Muscle layer of colon (tissue), 2 donors: ENCODE data around the gene NECAB2.

Experiments used
- H3K27ac ChIP-seq: one replicate; pipeline ENCODE4 v1.7.0; 2013; ENCODE audit warnings: low read depth, mild to moderate bottlenecking, low read length, moderate library complexity
- H3K27me3 ChIP-seq, 2 donors: one replicate each; pipeline ENCODE4 v1.7.0; 2013; ENCODE audit warnings: low read length in 2 of 2, mild to moderate bottlenecking in 2 of 2; ENCODE audit not compliant: insufficient read depth in 2 of 2, control insufficient read depth in 1 of 2
- H3K36me3 ChIP-seq: one replicate; pipeline ENCODE4 v1.7.0; 2013; ENCODE audit warnings: mild to moderate bottlenecking, low read length; ENCODE audit not compliant: insufficient read depth
- H3K4me1 ChIP-seq: one replicate; pipeline ENCODE4 v1.7.0; 2013; ENCODE audit warnings: mild to moderate bottlenecking, low read length; ENCODE audit not compliant: insufficient read depth
- H3K4me3 ChIP-seq, 2 donors: one replicate each; pipeline ENCODE4 v1.7.0; 2013; ENCODE audit warnings: low read length in 2 of 2, low read depth in 1 of 2, mild to moderate bottlenecking in 1 of 2, moderate library complexity in 1 of 2
- H3K9ac ChIP-seq: one replicate; pipeline ENCODE4 v1.7.0; 2013; ENCODE audit warnings: low read length
- H3K9me3 ChIP-seq: one replicate; pipeline ENCODE4 v1.7.0; 2013; ENCODE audit warnings: mild to moderate bottlenecking, low read length
- donor health status: abdominal sarcoma.
- donor health status: Adenocarcinoma of cecum.

Gene NECAB2

DNA sequence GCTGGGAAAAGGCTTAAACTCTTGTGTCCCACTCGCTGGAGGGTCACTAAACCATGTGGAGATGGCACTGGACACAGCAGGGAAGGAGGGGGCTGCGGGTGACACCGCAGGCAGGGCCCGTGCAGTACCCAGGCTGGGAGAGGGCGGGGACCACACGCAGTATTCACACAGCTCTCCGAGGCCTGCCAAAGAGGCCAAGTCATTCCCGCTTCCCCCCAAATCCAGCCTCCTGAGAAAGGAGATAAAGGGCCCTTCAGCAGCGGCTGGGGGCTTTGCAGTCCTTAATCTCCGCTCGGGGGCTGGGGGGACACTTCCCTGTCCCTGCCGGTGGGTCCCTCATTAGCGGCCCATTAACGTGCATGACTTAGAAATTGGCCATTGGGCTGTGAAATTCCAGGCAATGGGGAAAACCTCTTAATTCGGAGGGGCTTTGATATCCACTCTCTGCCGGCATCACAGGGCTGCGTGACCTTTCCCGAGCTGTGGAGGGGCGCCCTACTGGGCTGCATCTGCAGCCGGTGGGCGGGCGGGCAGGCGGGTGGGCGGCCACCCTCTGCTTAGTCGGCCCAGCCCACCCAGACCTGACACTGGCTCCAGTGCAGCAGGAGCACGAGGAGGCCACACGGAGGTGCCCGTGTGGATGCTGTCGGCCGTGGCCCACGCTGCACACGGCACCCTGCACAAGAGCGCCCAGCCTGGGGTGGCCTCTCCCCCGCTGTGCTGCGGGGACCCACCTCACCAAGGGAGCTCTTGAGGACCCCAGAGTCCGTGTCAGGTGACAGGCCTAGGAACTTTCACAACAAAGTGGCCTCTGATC, 77.2 kb downstream of the NECAB2 start:
- peaks cover 0 to 5% of the 10 kb centered on the region in 2 donors for H3K27me3 ChIP-seq
- no peak overlapping the region for H3K27ac ChIP-seq
- no peak overlapping the region for H3K4me3 ChIP-seq
- no peaks in the 10 kb centered on the region for H3K9me3 ChIP-seq
- no peak overlapping the region for H3K9ac ChIP-seq
- no peaks in the 10 kb centered on the region for H3K4me1 ChIP-seq
- H3K36me3 ChIP-seq, result peaks cover 22% of the 10 kb centered on the region

DNA sequence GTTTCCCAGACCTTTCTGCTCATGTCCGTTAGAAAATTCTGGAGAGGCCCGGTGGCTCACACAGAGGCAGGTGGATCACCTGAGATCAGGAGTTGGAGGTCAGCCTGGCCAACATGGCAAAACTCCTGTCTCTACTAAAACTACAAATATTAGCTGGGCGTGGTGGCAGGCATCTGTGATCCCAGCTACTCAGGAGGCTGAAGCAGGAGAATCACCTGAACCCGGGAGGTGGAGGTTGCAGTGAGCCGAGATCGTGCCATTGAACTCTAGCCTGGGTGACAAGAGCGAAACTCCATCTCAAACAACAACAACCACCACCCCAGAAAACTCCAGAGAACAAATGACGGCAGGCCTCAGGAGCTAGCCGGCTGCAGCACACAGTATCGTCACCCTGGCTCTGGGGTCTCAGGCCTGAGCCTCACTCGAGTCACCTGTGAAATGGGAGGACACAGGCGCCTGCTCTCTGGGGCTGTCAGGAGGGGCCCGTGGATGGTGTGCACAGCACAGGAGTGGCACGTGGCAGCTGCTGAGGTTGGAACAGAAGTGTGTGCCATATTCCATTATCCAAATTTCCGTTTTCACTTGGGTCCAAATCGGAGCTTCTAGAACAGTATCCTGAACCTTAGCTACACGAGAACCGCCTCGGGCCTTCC, 77.9 kb downstream of the NECAB2 start:
- Histone ChIP-seq H3K27ac (no peak overlapping the region), H3K4me3 (no peak overlapping the region), H3K9me3 (no peaks in the 10 kb centered on the region), H3K36me3 (peaks cover 26% of the 10 kb centered on the region), H3K27me3 (peaks cover 0 to 5% of the 10 kb centered on the region in 2 donors), H3K4me1 (no peaks in the 10 kb centered on the region), H3K9ac (no peak overlapping the region)

DNA sequence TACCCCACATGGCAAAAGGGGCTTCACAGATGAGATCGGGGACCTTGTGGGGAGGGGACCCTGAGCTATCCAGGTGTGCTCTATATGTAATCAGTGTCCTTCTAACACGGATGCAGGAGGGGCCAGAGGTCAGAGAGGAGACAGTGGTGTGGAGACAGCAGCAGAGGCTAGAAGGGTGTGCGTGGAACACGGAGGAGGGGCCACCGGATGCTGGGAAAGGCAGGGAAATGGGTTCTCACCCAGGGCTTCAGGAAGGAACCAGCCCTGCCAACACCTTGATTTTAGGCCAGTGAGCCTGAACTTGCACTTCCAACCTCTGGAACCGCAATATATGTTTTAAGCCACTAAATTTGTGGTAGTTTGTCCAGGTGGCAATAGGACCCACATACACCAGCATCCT, 79.2 kb downstream of the NECAB2 start:
- Histone ChIP-seq H3K27ac (no peak overlapping the region), H3K4me1 (no peaks in the 10 kb centered on the region), H3K4me3 (no peak overlapping the region), H3K9ac (no peak overlapping the region), H3K27me3 (peaks cover 0 to 5% of the 10 kb centered on the region in 2 donors), H3K9me3 (no peaks in the 10 kb centered on the region), H3K36me3 (peaks cover 28% of the 10 kb centered on the region)

DNA sequence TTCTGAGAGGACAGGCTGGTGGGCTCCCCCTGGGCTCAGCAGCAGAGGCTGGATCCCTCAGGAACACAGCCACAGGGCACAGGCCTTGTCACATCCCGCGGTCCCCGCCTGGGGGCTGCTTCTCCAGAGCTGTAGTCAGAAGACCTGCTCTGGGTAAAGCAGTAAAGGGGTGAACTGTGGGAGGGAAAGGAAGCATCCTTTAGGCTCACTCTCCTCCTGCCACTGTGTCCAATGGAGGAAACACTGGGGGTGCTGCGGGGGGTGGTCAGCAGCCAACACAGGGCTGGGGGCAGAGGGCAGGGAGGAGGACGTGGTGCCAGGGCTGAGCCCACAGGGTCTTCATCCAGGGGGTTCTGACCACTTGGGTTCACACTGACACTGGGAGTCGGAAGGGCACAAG, 79.6 kb downstream of the NECAB2 start:
- Histone ChIP-seq H3K9me3 (no peaks in the 10 kb centered on the region), H3K27ac (no peak overlapping the region), H3K4me1 (no peaks in the 10 kb centered on the region), H3K4me3 (no peak overlapping the region), H3K9ac (no peak overlapping the region), H3K36me3 (peaks cover 33% of the 10 kb centered on the region), H3K27me3 (peaks cover 0 to 5% of the 10 kb centered on the region in 2 donors)

DNA sequence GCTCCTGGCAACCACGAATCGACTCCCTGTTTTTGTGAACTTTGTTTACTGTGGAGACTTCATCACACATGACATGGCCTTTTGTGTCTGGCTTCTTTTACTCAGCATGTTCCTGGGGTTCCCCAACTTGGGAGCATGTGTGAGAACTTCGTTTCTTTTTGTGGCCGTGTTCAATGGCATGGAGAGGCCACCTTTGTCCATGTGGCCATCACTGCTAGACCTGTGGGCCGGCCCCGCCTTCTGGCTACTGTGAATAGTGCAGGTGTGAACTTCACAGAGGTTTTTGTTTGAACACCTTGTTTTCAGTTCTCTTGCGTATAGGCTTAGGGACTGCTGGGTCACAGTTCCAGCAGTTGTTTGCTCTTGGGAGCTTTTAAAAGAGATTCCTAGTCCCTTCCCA, 80.2 kb downstream of the NECAB2 start:
- H3K36me3 ChIP-seq, result peaks cover 39% of the 10 kb centered on the region

DNA sequence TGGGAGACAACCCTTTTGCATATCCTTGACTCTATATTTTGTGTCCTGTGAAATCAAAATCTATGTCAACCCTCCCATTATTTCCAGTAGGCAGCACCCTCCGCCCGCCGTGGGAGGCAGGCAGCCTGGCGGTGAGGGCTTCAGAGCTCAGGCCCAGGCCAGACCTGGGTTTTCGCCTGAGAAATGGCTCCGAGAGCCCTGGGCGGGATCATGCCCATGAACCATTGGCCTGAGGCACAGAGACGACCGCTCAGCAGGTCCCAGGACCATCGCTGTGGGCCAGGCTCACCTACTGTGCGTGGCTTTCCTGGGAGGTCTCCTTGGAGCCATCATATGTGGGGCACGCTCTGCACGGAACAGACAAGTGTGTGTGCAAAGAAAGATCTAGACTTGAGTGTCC, 80.8 kb downstream of the NECAB2 start:
- Histone ChIP-seq H3K4me3 (no peak overlapping the region), H3K9ac (no peak overlapping the region), H3K36me3 (peaks cover 45% of the 10 kb centered on the region), H3K27me3 (no peaks in the 10 kb centered on the region), H3K9me3 (no peaks in the 10 kb centered on the region), H3K4me1 (no peaks in the 10 kb centered on the region), H3K27ac (no peak overlapping the region)

More for the DNA sequence above, 80.2 kb downstream of the NECAB2 start:
- Histone ChIP-seq H3K27ac (no peak overlapping the region), H3K9me3 (no peaks in the 10 kb centered on the region), H3K4me1 (no peaks in the 10 kb centered on the region), H3K4me3 (no peak overlapping the region), H3K27me3 (no peaks in the 10 kb centered on the region), H3K9ac (no peak overlapping the region)

DNA sequence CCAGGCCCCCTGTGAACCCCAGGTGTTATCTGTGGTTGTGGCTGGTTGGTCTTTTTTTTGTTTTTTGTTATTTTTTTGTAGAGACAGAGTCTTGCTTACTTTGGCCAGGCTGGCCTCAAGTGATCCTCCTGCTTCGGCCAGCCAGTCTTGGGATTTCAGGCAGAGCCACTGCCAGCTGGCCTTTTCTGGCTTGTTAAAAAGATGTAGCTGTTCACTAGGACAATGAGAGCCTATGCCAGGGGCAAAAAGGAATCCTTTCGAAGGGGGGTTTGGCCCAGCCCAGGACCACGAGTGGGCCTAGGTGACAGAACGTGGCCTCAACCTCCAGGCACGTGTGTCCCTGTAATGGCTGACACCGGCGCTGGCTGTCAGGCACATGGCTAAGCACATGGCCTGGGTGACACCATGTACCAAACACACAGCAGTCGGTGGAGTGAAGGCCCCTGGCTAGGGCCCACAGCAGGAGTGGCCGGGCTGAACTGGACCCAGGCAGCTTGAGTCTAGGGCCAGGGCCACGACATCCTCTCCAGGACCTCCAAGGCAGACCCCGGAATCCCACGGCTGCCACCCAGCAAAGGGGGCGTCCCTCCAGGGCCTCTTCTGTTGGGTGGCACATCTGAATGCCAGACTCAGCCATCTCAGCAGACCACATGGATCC, 81.5 kb downstream of the NECAB2 start:
- Histone ChIP-seq H3K9ac (no peak overlapping the region), H3K36me3 (peaks cover 52% of the 10 kb centered on the region), H3K27me3 (no peaks in the 10 kb centered on the region), H3K4me3 (no peak overlapping the region), H3K4me1 (peaks cover under 1% of the 10 kb centered on the region), H3K9me3 (no peaks in the 10 kb centered on the region), H3K27ac (no peak overlapping the region)

DNA sequence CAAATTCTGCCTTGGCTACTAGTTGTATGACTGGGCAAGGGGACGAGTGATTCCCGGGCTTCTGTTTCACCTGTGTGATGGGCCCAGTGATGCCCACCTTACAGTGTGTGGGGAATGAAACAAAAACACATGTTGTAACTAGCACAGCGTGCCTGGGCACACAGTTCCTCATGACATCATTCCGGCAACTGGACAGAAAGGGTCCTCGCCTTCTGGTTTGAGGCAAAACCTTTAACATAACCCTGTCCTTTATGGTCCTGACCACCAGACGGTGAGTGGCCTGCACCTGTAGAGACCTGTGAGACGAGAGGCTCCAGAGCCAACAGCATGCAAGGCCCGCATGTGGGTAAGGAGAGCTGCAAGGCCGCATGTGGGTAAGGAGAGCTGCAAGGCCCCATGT, 82.3 kb downstream of the NECAB2 start:
- H3K9me3 ChIP-seq, result no peaks in the 10 kb centered on the region
- no peak overlapping the region for H3K9ac ChIP-seq
- no peak overlapping the region for H3K4me3 ChIP-seq
- no peak overlapping the region for H3K27ac ChIP-seq
- no peaks in the 10 kb centered on the region for H3K27me3 ChIP-seq
- peaks cover 8% of the 10 kb centered on the region for H3K4me1 ChIP-seq
- H3K36me3 ChIP-seq, result peaks cover 60% of the 10 kb centered on the region

DNA sequence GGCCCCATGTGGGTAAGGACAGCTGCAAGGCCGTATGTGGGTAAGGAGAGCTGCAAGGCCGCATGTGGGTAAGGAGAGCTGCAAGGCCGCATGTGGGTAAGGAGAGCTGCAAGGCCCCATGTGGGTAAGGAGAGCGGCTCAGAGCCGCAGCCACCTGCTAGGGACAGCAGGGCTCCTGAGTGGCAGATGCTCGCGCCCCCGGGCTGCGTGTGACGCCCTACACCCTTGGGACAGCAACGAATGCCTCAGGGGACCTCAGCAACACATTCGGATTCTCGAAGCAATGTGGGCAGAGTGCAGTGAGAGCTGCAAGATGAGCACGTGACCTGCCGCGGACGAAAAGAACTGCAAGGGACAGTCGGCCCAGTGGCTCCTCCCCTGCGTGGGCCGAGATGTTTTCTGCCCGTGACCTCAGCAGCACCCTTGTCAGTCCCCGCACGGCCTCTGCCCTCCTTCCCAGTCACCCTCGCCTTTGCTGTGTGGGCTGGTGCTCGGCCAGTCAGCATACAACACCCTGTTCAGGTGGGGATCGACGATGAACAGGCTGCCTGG, 84.1 kb downstream of the NECAB2 start:
- H3K36me3 ChIP-seq, result peaks cover 71% of the 10 kb centered on the region
- H3K27ac ChIP-seq, result no peak overlapping the region
- no peak overlapping the region for H3K9ac ChIP-seq
- H3K4me3 ChIP-seq, result no peak overlapping the region
- H3K9me3 ChIP-seq, result no peaks in the 10 kb centered on the region
- H3K27me3 ChIP-seq, result no peaks in the 10 kb centered on the region
- H3K4me1 ChIP-seq, result peaks cover 16% of the 10 kb centered on the region
